Uterus (tissue), 2 donors: Measurements from ENCODE around the gene KCNC1.

Experiments used
- POLR2A ChIP-seq, 2 donors: fragments of 450-650 bp; IDR thresholded peaks; one replicate each; pipeline ENCODE4 v1.6.1; 2016; ENCODE audit warnings: antibody characterized with exemption in 2 of 2, mild to moderate bottlenecking in 1 of 2, moderate library complexity in 1 of 2
- TF ChIP-seq, protein P1 (sequence below), 4 experiments: fragments of 200-600 bp in 2 of 4; fragments of 450-650 bp in 2 of 4; sonication (generic) in 2 of 4; IDR thresholded peaks; one replicate each; pipeline ENCODE4 v1.5.1; 2016 to 2019; ENCODE audit warnings: antibody characterized with exemption in 4 of 4, mild to moderate bottlenecking in 2 of 4, moderate library complexity in 1 of 4

DNA sequence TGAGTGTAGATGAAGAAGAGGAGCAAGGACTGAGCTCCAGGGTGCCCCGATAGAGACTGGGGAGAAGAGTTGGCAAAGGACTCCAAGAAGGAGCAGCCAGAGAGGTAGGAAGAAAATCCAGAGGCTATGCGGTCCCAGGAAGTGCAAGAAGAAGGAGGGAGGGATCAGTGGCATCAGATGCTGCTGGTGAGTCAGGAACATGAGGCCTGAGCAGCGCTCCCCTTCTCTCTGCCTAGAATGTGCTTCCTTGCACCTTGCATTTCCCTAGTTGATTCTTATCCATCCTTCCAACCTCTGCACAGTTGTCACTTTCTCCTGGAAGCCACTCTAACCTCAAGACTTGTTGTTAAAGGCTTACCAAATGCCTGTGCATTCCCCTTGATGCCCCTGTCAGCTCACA, 21.3 kb downstream of the KCNC1 start:
- TF ChIP-seq, protein P1, sequence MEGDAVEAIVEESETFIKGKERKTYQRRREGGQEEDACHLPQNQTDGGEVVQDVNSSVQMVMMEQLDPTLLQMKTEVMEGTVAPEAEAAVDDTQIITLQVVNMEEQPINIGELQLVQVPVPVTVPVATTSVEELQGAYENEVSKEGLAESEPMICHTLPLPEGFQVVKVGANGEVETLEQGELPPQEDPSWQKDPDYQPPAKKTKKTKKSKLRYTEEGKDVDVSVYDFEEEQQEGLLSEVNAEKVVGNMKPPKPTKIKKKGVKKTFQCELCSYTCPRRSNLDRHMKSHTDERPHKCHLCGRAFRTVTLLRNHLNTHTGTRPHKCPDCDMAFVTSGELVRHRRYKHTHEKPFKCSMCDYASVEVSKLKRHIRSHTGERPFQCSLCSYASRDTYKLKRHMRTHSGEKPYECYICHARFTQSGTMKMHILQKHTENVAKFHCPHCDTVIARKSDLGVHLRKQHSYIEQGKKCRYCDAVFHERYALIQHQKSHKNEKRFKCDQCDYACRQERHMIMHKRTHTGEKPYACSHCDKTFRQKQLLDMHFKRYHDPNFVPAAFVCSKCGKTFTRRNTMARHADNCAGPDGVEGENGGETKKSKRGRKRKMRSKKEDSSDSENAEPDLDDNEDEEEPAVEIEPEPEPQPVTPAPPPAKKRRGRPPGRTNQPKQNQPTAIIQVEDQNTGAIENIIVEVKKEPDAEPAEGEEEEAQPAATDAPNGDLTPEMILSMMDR (IDR thresholded peaks at IDR 0.05), result no peak
- no peak for TF ChIP-seq POLR2A (IDR thresholded peaks at IDR 0.05)
